Astrocyte (in vitro differentiated cells and primary cell): ENCODE measurements around the gene ERFL.

Experiments
- CTCF ChIP-seq: IDR thresholded peaks from 2 replicates; pipeline ENCODE4 v1.5.1; 2011; ENCODE audit warnings: low read depth, mild to moderate bottlenecking, inconsistent platforms, low read length, moderate library complexity; ENCODE audit not compliant: insufficient read depth
- EZH2 ChIP-seq: IDR thresholded peaks from 2 replicates; pipeline ENCODE4 v1.6.1; 2012; ENCODE audit warnings: mild to moderate bottlenecking, low read length, inconsistent platforms; ENCODE audit not compliant: insufficient read depth

GRCh38 chr19:41886761-41887710 lies 41.2 kb downstream of the ERFL start:
- TF ChIP-seq CTCF (no peak), EZH2 (no peak)
